Stimulated activated memory B cell treated with anti-CD40 and anti-IgM and Interleukin-4, amounts not matched to agents 10 μg/mL and 1 μg/mL and 100 μg/mL, for 72 hours (primary cell): ENCODE measurements around the gene TNFAIP1.
"Not testable (repeated sequence)": the region's sequence is repeated elsewhere in the genome, so short reads cannot be mapped to it uniquely, and the experiment has no call there.

Experiments used
- ATAC-seq: fragments of 150-1000 bp; cut with Tn5 transposase; 2 replicates; pipeline ENCODE4 v1.10.0; 2021
- H3K27ac Mint-ChIP-seq: one replicate; pipeline ENCODE4 v1.8.0; 2022; ENCODE audit warnings: mild to moderate bottlenecking, mixed read lengths
- H3K27me3 Mint-ChIP-seq: one replicate; pipeline ENCODE4 v1.8.0; 2022; ENCODE audit warnings: mixed read lengths
- H3K36me3 Mint-ChIP-seq: one replicate; pipeline ENCODE4 v1.8.0; 2022; ENCODE audit warnings: mixed read lengths
- H3K4me1 Mint-ChIP-seq: one replicate; pipeline ENCODE4 v1.8.0; 2022; ENCODE audit warnings: mixed read lengths
- H3K4me3 Mint-ChIP-seq: one replicate; pipeline ENCODE4 v1.8.0; 2022; ENCODE audit warnings: mild to moderate bottlenecking, moderate library complexity, mixed read lengths
- H3K9me3 Mint-ChIP-seq: one replicate; pipeline ENCODE4 v1.8.0; 2022; ENCODE audit warnings: mixed read lengths

TNFAIP1 gene, protein sequence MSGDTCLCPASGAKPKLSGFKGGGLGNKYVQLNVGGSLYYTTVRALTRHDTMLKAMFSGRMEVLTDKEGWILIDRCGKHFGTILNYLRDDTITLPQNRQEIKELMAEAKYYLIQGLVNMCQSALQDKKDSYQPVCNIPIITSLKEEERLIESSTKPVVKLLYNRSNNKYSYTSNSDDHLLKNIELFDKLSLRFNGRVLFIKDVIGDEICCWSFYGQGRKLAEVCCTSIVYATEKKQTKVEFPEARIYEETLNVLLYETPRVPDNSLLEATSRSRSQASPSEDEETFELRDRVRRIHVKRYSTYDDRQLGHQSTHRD

DNA sequence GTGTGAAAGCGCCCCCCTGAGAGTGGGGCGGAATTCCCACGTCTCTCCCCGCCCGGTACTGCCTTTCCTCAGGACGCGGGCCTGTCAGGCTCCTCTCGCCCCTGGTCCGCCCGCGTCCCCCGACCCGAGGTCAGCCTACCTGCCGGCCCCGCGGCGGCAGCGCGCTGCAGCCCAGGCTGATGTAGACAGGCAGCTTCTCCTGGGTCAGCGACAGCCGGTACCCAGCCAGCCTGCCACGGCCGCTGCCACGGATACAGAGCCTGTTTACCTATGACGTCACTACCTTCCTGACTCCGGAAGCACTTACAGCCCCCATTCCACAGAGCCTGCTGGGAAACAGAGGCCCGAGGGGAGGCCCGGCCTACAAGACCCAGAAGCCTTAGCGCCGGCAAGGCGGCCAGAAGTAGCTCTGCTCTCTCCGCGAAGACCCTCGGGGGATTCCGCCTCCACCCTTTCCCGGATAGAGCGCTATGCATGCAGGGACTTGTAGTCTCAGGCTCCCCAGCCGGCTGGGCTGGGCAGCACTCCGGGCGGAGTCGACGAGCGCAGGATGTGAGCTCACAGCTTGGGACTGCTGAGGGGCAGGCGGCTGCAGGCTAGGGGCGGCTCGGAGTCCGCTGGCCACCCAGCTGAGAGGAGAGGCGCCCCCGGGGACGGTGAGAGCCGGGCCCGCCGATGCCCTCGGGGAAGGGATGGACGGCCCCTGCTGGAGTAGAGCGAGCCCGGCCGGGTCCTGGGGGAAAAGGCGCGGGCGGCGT lies at the start of gene TNFAIP1, which contains the start of gene IFT20:
Gene TNFAIP1, plus strand, starts transcription at position 561 of the 758 bp plus-strand sequence. CDS start 3,761 bp downstream, outside the sequence.
Gene IFT20, minus strand, starts transcription at position 272 of the 758 bp plus-strand sequence. CDS start 3,487 bp downstream, outside the sequence.
- peak within 1 kb of the TSS; percentile 82 for H3K27ac Mint-ChIP-seq
- peak within 1 kb of the TSS; percentile 88 for H3K4me3 Mint-ChIP-seq
- H3K36me3 Mint-ChIP-seq = peaks cover 18% of the 10 kb centered on the region
- no peaks in the 10 kb centered on the region for H3K9me3 Mint-ChIP-seq
- ATAC-seq = peak; percentile 99
- peaks cover 56% of the 10 kb centered on the region for H3K4me1 Mint-ChIP-seq
- no peaks in the 10 kb centered on the region for H3K27me3 Mint-ChIP-seq

DNA sequence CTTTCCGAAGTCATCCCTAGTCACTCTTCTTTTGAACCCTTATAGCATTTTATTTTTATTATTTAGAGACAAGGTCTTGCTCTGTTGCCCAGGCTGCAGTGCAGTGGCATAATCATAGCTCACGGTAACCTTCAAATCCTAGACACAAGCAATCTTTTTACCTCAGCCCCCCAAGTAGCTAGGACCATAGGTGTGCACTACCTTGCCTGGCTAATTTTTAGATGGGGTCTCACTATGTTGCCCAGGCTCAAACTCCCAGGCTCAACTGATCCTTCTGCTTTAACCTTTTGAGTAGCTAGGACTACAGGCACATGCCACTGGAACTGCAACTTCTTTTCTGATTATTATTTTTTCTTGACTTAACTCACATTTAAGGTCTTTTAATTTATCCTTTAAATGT lies 49.6 kb upstream of the TNFAIP1 start:
- peaks cover 28% of the 10 kb centered on the region for H3K27me3 Mint-ChIP-seq
- no peak overlapping the region for H3K4me3 Mint-ChIP-seq
- H3K27ac Mint-ChIP-seq = no peak overlapping the region
- no peak for ATAC-seq
- H3K36me3 Mint-ChIP-seq = no peaks in the 10 kb centered on the region
- no peaks in the 10 kb centered on the region for H3K4me1 Mint-ChIP-seq
- no peaks in the 10 kb centered on the region for H3K9me3 Mint-ChIP-seq

DNA sequence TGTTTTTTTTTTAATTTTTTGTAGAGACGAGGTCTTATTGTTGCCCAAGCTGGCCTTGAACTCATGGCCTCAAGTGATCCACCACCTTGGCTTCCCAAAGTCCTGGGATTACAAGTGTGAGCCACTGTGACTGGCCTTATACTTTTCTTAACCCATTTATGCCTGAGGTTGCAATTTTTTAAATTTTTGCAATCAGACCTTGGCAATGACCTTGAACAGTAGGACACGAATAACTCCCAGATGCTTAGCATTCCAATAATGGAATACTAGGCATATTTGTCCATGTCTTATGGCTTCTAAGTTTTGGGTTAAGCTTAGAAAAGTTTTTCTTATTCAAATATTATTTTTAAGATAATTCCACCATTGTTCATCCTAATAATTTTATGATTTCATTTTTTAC lies 44.9 kb upstream of the TNFAIP1 start:
- no peaks in the 10 kb centered on the region for H3K9me3 Mint-ChIP-seq

GRCh38 chr17:28291780-28292330 lies 43.7 kb upstream of the TNFAIP1 start:
- Mint-ChIP-seq H3K27ac (no peak overlapping the region), H3K27me3 (peaks cover 12% of the 10 kb centered on the region)

More for the DNA sequence above, 44.9 kb upstream of the TNFAIP1 start:
- H3K4me3 Mint-ChIP-seq = no peak overlapping the region
- no peak overlapping the region for H3K27ac Mint-ChIP-seq
- H3K27me3 Mint-ChIP-seq = peaks cover 23% of the 10 kb centered on the region
- H3K4me1 Mint-ChIP-seq = peaks cover 25% of the 10 kb centered on the region
- no peak for ATAC-seq
- H3K36me3 Mint-ChIP-seq = no peaks in the 10 kb centered on the region

GRCh38 chr17:28292878-28293277 lies 42.7 kb upstream of the TNFAIP1 start:
- ATAC-seq, H3K36me3 Mint-ChIP-seq, H3K9me3 Mint-ChIP-seq, H3K4me3 Mint-ChIP-seq: not testable (repeated sequence)
- H3K27me3 Mint-ChIP-seq = peaks cover 12% of the 10 kb centered on the region
- H3K4me1 Mint-ChIP-seq = peaks cover 36% of the 10 kb centered on the region
- peak overlapping the region; percentile 22 for H3K27ac Mint-ChIP-seq

More at GRCh38 chr17:28291780-28292330, 43.7 kb upstream of the TNFAIP1 start:
- Mint-ChIP-seq H3K4me1 (peaks cover 36% of the 10 kb centered on the region), H3K4me3 (no peak overlapping the region), H3K36me3 (no peaks in the 10 kb centered on the region), H3K9me3 (no peaks in the 10 kb centered on the region)
- ATAC-seq = no peak

DNA sequence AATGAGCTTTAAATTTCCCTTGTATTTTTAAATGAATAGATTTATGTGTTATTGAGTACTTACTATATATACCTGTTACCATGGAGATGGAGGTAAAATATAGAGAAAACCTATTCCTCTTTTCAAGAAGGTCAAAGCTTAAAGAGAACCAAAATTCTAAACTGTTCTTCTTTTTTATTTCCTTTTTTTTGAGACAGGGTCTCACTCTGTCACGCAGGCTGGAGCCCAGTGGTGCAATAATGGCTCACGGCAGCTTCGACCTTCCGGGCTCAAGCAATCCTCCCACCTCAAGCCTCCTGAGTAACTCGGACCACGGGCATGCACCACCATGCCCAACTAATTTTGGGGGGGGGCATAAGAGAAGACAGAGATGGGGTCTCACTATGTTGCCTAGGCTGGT lies 41.6 kb upstream of the TNFAIP1 start:
- Mint-ChIP-seq H3K9me3 (no peaks in the 10 kb centered on the region), H3K27ac (peak overlapping the region; percentile 91), H3K36me3 (no peaks in the 10 kb centered on the region), H3K4me1 (peaks cover 36% of the 10 kb centered on the region), H3K27me3 (peaks cover 12% of the 10 kb centered on the region), H3K4me3 (no peak overlapping the region)
- ATAC-seq = peak; percentile 84

- no peaks in the 10 kb centered on the region for H3K36me3 Mint-ChIP-seq
- peak overlapping the region; percentile 91 for H3K27ac Mint-ChIP-seq
- H3K27me3 Mint-ChIP-seq = peaks cover 12% of the 10 kb centered on the region
- H3K4me1 Mint-ChIP-seq = peaks cover 45% of the 10 kb centered on the region
- ATAC-seq = peak; percentile 84
- H3K9me3 Mint-ChIP-seq = no peaks in the 10 kb centered on the region
- H3K4me3 Mint-ChIP-seq = peak overlapping the region; percentile 65
Observed at GRCh38 chr17:28295677-28296578, 39.6 kb upstream of the TNFAIP1 start.

- no peak for ATAC-seq
- H3K36me3 Mint-ChIP-seq = no peaks in the 10 kb centered on the region
- no peaks in the 10 kb centered on the region for H3K9me3 Mint-ChIP-seq
- no peak overlapping the region for H3K27ac Mint-ChIP-seq
- no peak overlapping the region for H3K4me3 Mint-ChIP-seq
- H3K4me1 Mint-ChIP-seq = peaks cover 34% of the 10 kb centered on the region
- no peaks in the 10 kb centered on the region for H3K27me3 Mint-ChIP-seq
Observed at GRCh38 chr17:28298449-28298848, 37.1 kb upstream of the TNFAIP1 start.

- no peak overlapping the region for H3K4me3 Mint-ChIP-seq
- no peaks in the 10 kb centered on the region for H3K36me3 Mint-ChIP-seq
- H3K9me3 Mint-ChIP-seq = no peaks in the 10 kb centered on the region
- peaks cover 10% of the 10 kb centered on the region for H3K27me3 Mint-ChIP-seq
- ATAC-seq = no peak
- no peak overlapping the region for H3K27ac Mint-ChIP-seq
- no peaks in the 10 kb centered on the region for H3K4me1 Mint-ChIP-seq
Observed at GRCh38 chr17:28306954-28307401, 28.6 kb upstream of the TNFAIP1 start.

DNA sequence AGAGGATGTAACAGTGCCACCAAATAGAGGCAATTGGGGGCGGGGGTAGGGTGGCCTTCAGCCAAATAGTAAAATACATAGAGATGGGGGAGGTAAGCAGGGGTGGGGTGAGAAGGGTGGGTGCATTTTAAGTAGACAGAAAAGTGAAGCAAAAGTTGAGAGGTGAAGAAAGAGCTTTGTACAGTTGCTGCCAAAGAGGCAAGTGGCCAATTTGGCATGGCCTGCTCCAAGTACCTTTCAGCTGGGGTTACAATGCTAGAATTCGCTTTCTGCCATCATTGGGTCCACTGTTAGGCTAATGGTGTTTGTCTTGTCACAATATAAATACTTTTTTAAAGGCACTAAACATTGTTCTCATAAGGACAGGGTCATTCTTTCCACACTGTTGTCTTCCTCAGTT lies 21.7 kb upstream of the TNFAIP1 start:
- Mint-ChIP-seq H3K27me3 (no peaks in the 10 kb centered on the region), H3K27ac (no peak overlapping the region), H3K4me3 (no peak overlapping the region), H3K9me3 (no peaks in the 10 kb centered on the region), H3K36me3 (no peaks in the 10 kb centered on the region), H3K4me1 (peaks cover 12% of the 10 kb centered on the region)
- no peak for ATAC-seq

GRCh38 chr17:28315846-28316705 lies 19.5 kb upstream of the TNFAIP1 start:
- no peaks in the 10 kb centered on the region for H3K9me3 Mint-ChIP-seq
- H3K4me1 Mint-ChIP-seq = peaks cover 31% of the 10 kb centered on the region
- no peaks in the 10 kb centered on the region for H3K27me3 Mint-ChIP-seq
- no peaks in the 10 kb centered on the region for H3K36me3 Mint-ChIP-seq
- no peak for ATAC-seq
- no peak overlapping the region for H3K4me3 Mint-ChIP-seq
- no peak overlapping the region for H3K27ac Mint-ChIP-seq

DNA sequence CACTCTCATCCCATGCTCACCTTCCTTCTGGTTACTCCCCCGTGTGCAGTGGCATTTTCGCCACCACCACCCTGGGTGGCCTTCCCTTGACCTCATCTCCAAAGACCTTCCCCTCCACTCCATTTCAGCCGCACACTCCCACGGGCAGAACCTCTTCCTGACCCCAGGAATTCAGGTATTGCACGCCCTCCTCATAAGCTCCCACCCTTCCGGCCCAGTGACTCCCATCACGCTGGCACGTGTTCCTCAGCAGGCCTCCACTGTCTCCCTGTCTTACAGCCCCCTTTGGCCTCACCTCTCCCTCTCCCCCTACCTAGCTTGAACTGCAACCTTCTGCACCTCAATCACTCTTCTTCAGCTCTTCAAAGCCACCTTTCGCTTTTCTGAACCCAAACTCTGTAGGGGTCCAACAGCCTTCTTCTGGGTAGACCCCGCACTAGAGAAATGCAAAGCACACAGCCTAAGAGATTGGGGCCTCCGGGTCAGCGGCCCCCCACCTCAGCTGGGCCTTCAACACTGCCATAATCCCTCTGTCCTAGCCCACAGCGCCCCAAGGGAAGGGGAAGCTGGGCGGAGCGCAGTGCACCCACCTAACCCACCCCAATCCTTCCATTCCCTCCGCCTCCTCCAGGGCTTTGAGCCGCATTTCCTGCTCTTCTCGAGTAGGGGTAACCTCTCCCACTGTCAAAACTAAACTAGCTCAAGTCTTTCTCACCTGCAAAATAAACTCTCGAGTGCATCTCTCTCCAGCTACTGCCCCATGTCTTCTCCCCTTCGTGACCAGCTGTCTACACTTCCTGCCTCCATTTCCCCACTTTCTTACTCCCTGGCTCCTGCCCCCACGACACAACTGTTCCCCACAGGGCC lies 18.2 kb upstream of the TNFAIP1 start:
- Mint-ChIP-seq H3K27ac (peak overlapping the region; percentile 88), H3K4me3 (peak overlapping the region; percentile 92), H3K9me3 (no peaks in the 10 kb centered on the region)

More for the DNA sequence above, 18.2 kb upstream of the TNFAIP1 start:
- Mint-ChIP-seq H3K27me3 (no peaks in the 10 kb centered on the region), H3K36me3 (no peaks in the 10 kb centered on the region), H3K4me1 (peaks cover 37% of the 10 kb centered on the region)
- ATAC-seq = no peak
